Stimulated activated naive CD8-positive, alpha-beta T cell treated with anti-CD3 and anti-CD28 coated beads, Interleukin-15, Interleukin-2, amounts not matched to agents 100 ng/mL and 50 ng/mL, for 24 hours (primary cell): ENCODE data around the gene MYO1B.

Experiments used
- H3K27ac Mint-ChIP-seq: one replicate; pipeline ENCODE4 v1.8.0; 2021; ENCODE audit warnings: mild to moderate bottlenecking, mixed read lengths
- H3K27me3 Mint-ChIP-seq: one replicate; pipeline ENCODE4 v1.8.0; 2021; ENCODE audit warnings: mixed read lengths
- H3K36me3 Mint-ChIP-seq: one replicate; pipeline ENCODE4 v1.8.0; 2021; ENCODE audit warnings: low read depth, mixed read lengths
- H3K4me1 Mint-ChIP-seq: one replicate; pipeline ENCODE4 v1.8.0; 2021; ENCODE audit warnings: low read depth, mixed read lengths
- H3K4me3 Mint-ChIP-seq: one replicate; pipeline ENCODE4 v1.8.0; 2021; ENCODE audit warnings: mild to moderate bottlenecking, mixed read lengths
- H3K9me3 Mint-ChIP-seq: one replicate; pipeline ENCODE4 v1.8.0; 2021; ENCODE audit warnings: mixed read lengths

The MYO1B gene

DNA sequence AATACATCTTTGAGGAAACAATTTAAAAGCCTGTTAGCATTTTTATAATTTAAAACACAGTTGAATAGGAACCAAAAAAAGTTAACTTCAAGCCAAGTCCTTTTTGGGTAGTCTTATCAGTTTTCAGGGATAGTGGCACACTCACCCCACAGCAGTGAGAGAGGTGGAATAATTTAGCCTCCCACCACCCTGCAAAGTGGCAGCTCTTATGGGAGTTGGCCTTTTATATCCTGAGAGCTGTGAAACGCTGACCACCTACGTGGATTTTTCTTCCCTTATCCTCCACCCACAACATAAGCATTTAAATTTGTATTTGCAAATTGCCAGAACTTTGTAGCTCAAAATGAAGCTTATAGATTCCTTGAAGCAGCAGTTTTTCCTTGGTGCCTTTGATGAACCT lies 167.1 kb downstream of the MYO1B start:
- H3K9me3 Mint-ChIP-seq, result no peaks in the 10 kb centered on the region
- no peak overlapping the region for H3K4me3 Mint-ChIP-seq
- H3K27me3 Mint-ChIP-seq, result no peaks in the 10 kb centered on the region
- H3K27ac Mint-ChIP-seq, result no peak overlapping the region
- H3K36me3 Mint-ChIP-seq, result peaks cover 54% of the 10 kb centered on the region
- H3K4me1 Mint-ChIP-seq, result peaks cover 3% of the 10 kb centered on the region

DNA sequence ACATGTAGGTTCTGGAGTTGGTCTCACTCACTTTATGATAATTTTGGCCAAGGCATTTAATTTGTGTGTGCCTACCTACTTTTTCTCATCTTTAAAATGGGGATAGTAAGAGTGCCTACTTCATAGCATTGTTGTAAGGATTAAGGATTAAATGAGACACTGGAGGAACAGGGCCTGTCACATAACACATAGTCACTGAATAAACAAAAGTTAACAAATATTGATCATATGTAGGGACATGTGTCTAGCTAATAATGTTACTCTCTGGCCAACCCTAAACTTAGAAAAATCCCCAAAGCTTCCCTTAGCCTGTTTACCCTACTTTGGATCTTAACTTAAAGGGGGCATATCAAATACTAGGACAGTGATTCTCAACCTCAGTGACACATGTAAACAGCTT lies 169.9 kb downstream of the MYO1B start:
- Mint-ChIP-seq H3K27me3 (no peaks in the 10 kb centered on the region), H3K4me1 (peaks cover 3% of the 10 kb centered on the region), H3K36me3 (peaks cover 44% of the 10 kb centered on the region), H3K27ac (no peak overlapping the region), H3K9me3 (no peaks in the 10 kb centered on the region), H3K4me3 (no peak overlapping the region)

DNA sequence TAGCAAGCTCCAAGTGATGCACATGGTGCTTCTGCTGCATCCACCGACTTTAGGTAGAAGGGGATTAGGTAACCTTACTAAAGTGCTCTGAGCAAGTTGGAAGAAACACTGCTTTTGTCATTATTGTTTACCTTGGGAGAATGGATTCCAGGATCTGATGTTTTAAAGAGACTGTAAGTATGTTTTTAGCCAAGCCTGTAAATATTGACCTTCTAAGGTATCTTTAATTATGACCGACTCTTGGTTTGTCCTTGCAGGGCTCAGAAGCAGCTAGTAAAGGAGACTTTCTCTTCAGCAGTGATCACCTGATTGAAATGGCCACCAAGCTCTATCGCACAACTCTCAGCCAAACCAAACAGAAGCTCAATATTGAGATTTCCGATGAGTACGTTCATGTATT lies 170.7 kb downstream of the MYO1B start:
- Mint-ChIP-seq H3K27ac (no peak overlapping the region), H3K4me1 (peaks cover 3% of the 10 kb centered on the region), H3K36me3 (peaks cover 39% of the 10 kb centered on the region)

DNA sequence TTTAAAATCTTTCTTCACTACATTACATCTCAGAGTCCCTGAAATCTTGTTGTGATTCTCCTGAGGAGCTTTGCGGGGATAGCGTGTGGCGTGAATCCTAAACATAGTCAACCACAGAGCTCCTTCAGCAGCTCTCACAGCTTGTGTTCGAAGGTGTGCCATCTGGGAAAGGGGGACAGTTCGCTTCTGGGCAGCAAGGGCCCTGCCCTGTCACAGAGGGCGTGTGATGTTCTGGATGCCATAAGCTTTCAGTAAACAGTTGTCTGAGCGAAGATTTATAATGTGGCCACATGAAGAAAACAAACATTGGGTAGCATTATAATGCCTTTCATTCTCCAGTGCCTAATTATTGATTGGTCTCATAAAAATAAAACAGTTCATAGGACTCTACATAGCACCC lies 172.5 kb downstream of the MYO1B start:
- no peaks in the 10 kb centered on the region for H3K9me3 Mint-ChIP-seq
- H3K27ac Mint-ChIP-seq, result no peak overlapping the region
- peaks cover 28% of the 10 kb centered on the region for H3K36me3 Mint-ChIP-seq
- H3K4me3 Mint-ChIP-seq, result no peak overlapping the region
- H3K27me3 Mint-ChIP-seq, result no peaks in the 10 kb centered on the region
- H3K4me1 Mint-ChIP-seq, result peaks cover 10% of the 10 kb centered on the region

More for the DNA sequence above, 170.7 kb downstream of the MYO1B start:
- Mint-ChIP-seq H3K27me3 (no peaks in the 10 kb centered on the region), H3K9me3 (no peaks in the 10 kb centered on the region), H3K4me3 (no peak overlapping the region)

DNA sequence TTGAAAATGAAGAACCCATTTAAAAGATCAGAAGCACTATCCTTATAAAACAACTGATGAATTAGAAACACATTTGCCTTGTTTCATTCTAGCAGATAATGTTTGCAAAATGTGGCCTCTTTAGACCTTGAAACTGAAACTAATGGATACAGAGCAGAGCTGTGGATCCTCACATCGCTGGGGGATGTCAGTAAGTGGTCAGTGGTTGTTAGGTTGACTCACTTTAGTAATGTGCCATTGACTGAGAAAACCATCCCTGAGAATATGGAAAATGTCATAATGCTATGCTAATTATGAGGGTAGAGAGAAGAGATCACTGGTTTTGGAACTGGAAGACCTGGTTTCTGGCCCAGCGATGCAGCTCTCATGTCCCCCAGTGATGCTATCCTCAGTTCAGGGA lies 176.7 kb downstream of the MYO1B start:
- Mint-ChIP-seq H3K9me3 (no peaks in the 10 kb centered on the region), H3K4me3 (no peak overlapping the region), H3K27me3 (no peaks in the 10 kb centered on the region), H3K36me3 (peaks cover 6% of the 10 kb centered on the region), H3K4me1 (peaks cover 7% of the 10 kb centered on the region), H3K27ac (no peak overlapping the region)

DNA sequence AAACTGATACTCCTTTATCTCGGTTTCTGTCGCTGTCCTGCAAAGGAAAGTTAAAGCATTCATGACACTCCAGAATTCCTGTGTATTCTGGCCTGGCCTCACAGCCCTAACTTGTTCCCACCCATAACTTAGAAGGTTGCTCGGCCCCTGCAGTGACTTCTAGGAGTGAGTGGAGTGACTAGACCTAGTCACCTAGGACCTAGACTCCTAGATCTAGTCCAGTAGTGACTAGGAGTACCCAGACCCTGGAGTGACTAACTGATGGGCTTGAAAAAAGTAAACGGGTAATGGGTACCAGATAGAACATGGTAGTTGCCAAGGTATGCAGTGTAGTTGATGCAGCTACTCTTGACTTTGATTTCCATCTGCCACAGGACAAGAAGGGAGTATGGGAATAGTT lies 181.8 kb downstream of the MYO1B start:
- peaks cover 2% of the 10 kb centered on the region for H3K4me1 Mint-ChIP-seq
- no peaks in the 10 kb centered on the region for H3K9me3 Mint-ChIP-seq
- no peak overlapping the region for H3K27ac Mint-ChIP-seq
- no peaks in the 10 kb centered on the region for H3K27me3 Mint-ChIP-seq
- H3K4me3 Mint-ChIP-seq, result no peak overlapping the region
- no peaks in the 10 kb centered on the region for H3K36me3 Mint-ChIP-seq

GRCh38 chr2:191428141-191428540 lies 182.9 kb downstream of the MYO1B start:
- Mint-ChIP-seq H3K36me3 (no peaks in the 10 kb centered on the region), H3K27me3 (no peaks in the 10 kb centered on the region), H3K4me1 (no peaks in the 10 kb centered on the region), H3K4me3 (no peak overlapping the region), H3K9me3 (no peaks in the 10 kb centered on the region), H3K27ac (no peak overlapping the region)

GRCh38 chr2:191430476-191430875 lies 185.3 kb downstream of the MYO1B start:
- Mint-ChIP-seq H3K4me3 (no peak overlapping the region), H3K9me3 (no peaks in the 10 kb centered on the region), H3K27me3 (no peaks in the 10 kb centered on the region), H3K4me1 (no peaks in the 10 kb centered on the region), H3K36me3 (no peaks in the 10 kb centered on the region), H3K27ac (no peak overlapping the region)

DNA sequence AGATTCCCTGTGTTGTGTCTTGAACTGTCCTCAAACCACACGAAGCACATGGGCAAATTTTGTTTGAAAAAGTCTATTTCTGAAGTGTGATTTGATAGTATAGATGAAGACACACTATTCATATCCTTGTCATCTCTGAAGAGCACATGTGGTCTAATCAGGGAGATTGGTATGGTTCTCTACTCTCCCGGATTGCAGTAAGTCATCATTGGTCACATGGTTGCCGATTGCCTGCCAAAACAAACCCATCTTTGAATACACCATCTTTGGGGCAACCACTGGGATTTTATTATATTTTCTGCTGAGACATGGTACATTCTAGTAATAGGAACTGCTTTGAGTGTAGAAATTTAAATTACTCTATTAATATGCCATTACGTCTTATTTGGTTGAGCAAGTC lies 186.9 kb downstream of the MYO1B start:
- H3K27ac Mint-ChIP-seq, result no peak overlapping the region
- no peaks in the 10 kb centered on the region for H3K4me1 Mint-ChIP-seq
- no peaks in the 10 kb centered on the region for H3K9me3 Mint-ChIP-seq
- no peak overlapping the region for H3K4me3 Mint-ChIP-seq
- no peaks in the 10 kb centered on the region for H3K36me3 Mint-ChIP-seq
- H3K27me3 Mint-ChIP-seq, result no peaks in the 10 kb centered on the region

GRCh38 chr2:191434072-191434471 lies 188.9 kb downstream of the MYO1B start:
- H3K27me3 Mint-ChIP-seq, result no peaks in the 10 kb centered on the region
- no peak overlapping the region for H3K4me3 Mint-ChIP-seq
- no peaks in the 10 kb centered on the region for H3K4me1 Mint-ChIP-seq
- H3K9me3 Mint-ChIP-seq, result no peaks in the 10 kb centered on the region
- no peaks in the 10 kb centered on the region for H3K36me3 Mint-ChIP-seq
- no peak overlapping the region for H3K27ac Mint-ChIP-seq

- Mint-ChIP-seq H3K4me3 (no peak overlapping the region), H3K27ac (no peak overlapping the region), H3K9me3 (no peaks in the 10 kb centered on the region), H3K4me1 (no peaks in the 10 kb centered on the region), H3K36me3 (no peaks in the 10 kb centered on the region), H3K27me3 (no peaks in the 10 kb centered on the region)
Observed at GRCh38 chr2:191435141-191435540, 189.9 kb downstream of the MYO1B start.

GRCh38 chr2:191436368-191437055 lies 191.3 kb downstream of the MYO1B start:
- Mint-ChIP-seq H3K4me3 (no peak overlapping the region), H3K4me1 (no peaks in the 10 kb centered on the region), H3K27ac (no peak overlapping the region), H3K9me3 (no peaks in the 10 kb centered on the region), H3K36me3 (no peaks in the 10 kb centered on the region), H3K27me3 (no peaks in the 10 kb centered on the region)

DNA sequence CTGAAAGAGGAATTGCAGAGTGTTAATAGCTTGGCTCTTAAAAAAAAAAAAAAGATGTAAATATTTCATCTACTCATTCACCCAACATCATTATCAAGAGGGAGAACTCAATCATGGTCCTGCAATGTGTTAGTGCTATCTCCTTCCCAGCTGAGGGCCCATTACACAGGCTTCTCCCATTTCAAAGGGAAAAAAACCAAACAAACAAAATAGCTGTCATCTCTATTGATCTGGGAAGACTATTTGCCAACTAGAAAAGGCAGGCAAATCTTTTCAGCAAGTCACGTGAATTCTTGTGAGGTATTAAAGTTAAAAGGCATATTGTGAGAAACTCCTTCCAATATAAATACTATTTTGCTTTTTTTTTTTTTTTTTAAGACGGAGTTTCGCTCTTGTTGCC lies 194.3 kb downstream of the MYO1B start:
- no peak overlapping the region for H3K4me3 Mint-ChIP-seq
- H3K36me3 Mint-ChIP-seq, result no peaks in the 10 kb centered on the region
- no peaks in the 10 kb centered on the region for H3K9me3 Mint-ChIP-seq
- H3K4me1 Mint-ChIP-seq, result no peaks in the 10 kb centered on the region
- peaks cover 4% of the 10 kb centered on the region for H3K27me3 Mint-ChIP-seq
- no peak overlapping the region for H3K27ac Mint-ChIP-seq

DNA sequence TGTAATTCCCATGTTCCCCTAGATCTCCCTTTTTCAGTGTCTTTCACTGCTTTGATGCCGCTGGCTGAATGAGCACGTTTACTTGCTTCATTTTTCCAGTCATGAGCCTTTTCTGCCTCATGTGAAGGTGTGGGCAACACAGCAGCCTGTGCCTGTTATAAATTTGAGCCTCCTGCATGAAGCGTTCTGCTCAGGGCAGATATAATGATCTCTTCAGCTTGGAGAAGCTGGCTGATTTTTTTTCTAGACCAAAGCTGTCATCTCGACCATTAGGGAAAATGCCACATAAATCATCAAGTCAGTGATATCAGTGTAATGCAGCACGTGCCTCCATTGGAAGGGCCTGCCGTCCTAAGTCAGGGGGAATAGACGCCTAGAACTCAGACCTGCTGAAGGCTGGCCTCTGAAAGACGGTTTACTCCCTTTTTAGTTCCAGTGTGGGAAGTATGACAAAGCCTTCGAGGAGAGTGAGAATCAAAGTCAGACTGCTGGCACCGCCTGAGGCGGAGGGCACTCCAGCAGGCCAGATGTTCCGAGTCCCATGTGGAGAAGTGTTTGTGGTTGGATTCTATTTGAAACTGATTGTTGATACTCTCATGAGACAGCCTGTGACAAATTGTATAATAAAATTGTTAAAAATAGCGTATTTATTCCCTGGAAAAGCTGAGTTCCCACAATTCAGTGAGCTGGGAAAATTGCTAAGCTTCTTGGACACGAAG lies 196.5 kb downstream of the MYO1B start:
- H3K4me3 Mint-ChIP-seq, result no peak overlapping the region
- H3K27me3 Mint-ChIP-seq, result peaks cover 18% of the 10 kb centered on the region
- no peaks in the 10 kb centered on the region for H3K9me3 Mint-ChIP-seq
- H3K36me3 Mint-ChIP-seq, result no peaks in the 10 kb centered on the region
- H3K4me1 Mint-ChIP-seq, result no peaks in the 10 kb centered on the region
- H3K27ac Mint-ChIP-seq, result no peak overlapping the region

- Mint-ChIP-seq H3K9me3 (no peaks in the 10 kb centered on the region), H3K4me1 (no peaks in the 10 kb centered on the region), H3K27me3 (peaks cover 18% of the 10 kb centered on the region), H3K27ac (no peak overlapping the region), H3K36me3 (no peaks in the 10 kb centered on the region), H3K4me3 (no peak overlapping the region)
Observed at GRCh38 chr2:191443446-191443845, 198.2 kb downstream of the MYO1B start.

DNA sequence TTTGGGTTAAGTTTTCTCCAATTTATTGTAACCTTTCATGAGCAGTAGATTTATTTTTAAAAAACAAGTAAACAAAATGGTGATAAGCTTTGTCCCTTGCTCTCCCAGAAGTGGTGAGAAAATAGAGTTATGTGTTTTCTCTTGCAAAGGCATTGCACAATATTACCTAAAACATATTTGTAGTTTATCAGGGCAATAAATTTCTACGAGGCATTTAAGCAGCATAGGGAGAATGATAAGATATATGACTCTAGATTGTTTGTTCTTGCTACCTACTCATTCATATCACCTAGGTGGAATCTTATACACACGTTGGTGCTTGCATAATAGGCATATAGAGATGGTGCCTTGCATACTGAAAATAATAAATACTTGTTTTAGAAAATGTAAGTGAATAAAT lies 201.7 kb downstream of the MYO1B start:
- peaks cover 18% of the 10 kb centered on the region for H3K27me3 Mint-ChIP-seq

More for the DNA sequence above, 201.7 kb downstream of the MYO1B start:
- H3K9me3 Mint-ChIP-seq, result peaks cover 4% of the 10 kb centered on the region
- no peak overlapping the region for H3K4me3 Mint-ChIP-seq
- no peaks in the 10 kb centered on the region for H3K4me1 Mint-ChIP-seq
- no peak overlapping the region for H3K27ac Mint-ChIP-seq
- no peaks in the 10 kb centered on the region for H3K36me3 Mint-ChIP-seq
